ENCODE data around the gene SPEN.

Gene SPEN

GRCh38 chr1:15988856-15989736 lies 141.6 kb downstream of the SPEN start:
- H3K36me3 Mint-ChIP-seq (ENCODE audit: low read depth): no peaks in the 10 kb centered on the region
- H3K9me3 Mint-ChIP-seq: no peaks in the 10 kb centered on the region
- no peak overlapping the region for H3K4me3 Mint-ChIP-seq
- peaks cover 22% of the 10 kb centered on the region for H3K27me3 Mint-ChIP-seq (ENCODE audit: low read depth)
- no peaks in the 10 kb centered on the region for H3K4me1 Mint-ChIP-seq
- H3K27ac Mint-ChIP-seq: no peak overlapping the region
- TF ChIP-seq CTCF (IDR thresholded peaks at IDR 0.05; ENCODE audit: unreplicated experiment in 3 of 3): no peak

- Mint-ChIP-seq H3K9me3 (no peaks in the 10 kb centered on the region), H3K4me1 (no peaks in the 10 kb centered on the region), H3K27ac (no peak overlapping the region), H3K36me3 (ENCODE audit: low read depth) (no peaks in the 10 kb centered on the region), H3K4me3 (no peak overlapping the region), H3K27me3 (ENCODE audit: low read depth) (peaks cover 18% of the 10 kb centered on the region)
- TF ChIP-seq CTCF (IDR thresholded peaks at IDR 0.05; ENCODE audit: unreplicated experiment in 3 of 3): no peak
These were observed 142.3 kb downstream of the SPEN start for GRCh38 chr1:15989776-15990175.
